PFSK-1 (cell line): ENCODE measurements around the gene MRPL17.

Source experiments
- FOXP2 ChIP-seq: optimal IDR thresholded peaks from 2 replicates; pipeline ENCODE3; 2011; ENCODE audit warnings: borderline replicate concordance, control low read depth, inconsistent platforms; ENCODE audit not compliant: insufficient read depth; ENCODE audit errors: extremely low read length, extremely low read depth
- POLR2AphosphoS5 ChIP-seq: IDR thresholded peaks from 2 replicates; pipeline ENCODE4 v1.6.1; 2012; ENCODE audit warnings: low read depth, mild to moderate bottlenecking, control low read depth, low read length, moderate library complexity
- SIN3A ChIP-seq: IDR thresholded peaks from 2 replicates; pipeline ENCODE4 v1.6.1; 2012; ENCODE audit warnings: mild to moderate bottlenecking, low read length, moderate library complexity, borderline replicate concordance; ENCODE audit not compliant: insufficient read depth
- TAF1 ChIP-seq: IDR thresholded peaks from 2 replicates; pipeline ENCODE4 v1.6.1; 2012; ENCODE audit warnings: low read length, control low read depth, borderline replicate concordance; ENCODE audit not compliant: insufficient read depth
- TF ChIP-seq, protein P1 (sequence below), 2 experiments: IDR thresholded peaks; 2 replicates each; pipeline versions ENCODE4 v1.6.1 to v1.8.0; 2011 to 2012; ENCODE audit warnings: low read depth in 2 of 2, low read length in 2 of 2, control low read depth in 1 of 2, inconsistent platforms in 1 of 2, mild to moderate bottlenecking in 1 of 2, moderate library complexity in 1 of 2; ENCODE audit not compliant: insufficient read depth in 1 of 2

MRPL17 gene

DNA sequence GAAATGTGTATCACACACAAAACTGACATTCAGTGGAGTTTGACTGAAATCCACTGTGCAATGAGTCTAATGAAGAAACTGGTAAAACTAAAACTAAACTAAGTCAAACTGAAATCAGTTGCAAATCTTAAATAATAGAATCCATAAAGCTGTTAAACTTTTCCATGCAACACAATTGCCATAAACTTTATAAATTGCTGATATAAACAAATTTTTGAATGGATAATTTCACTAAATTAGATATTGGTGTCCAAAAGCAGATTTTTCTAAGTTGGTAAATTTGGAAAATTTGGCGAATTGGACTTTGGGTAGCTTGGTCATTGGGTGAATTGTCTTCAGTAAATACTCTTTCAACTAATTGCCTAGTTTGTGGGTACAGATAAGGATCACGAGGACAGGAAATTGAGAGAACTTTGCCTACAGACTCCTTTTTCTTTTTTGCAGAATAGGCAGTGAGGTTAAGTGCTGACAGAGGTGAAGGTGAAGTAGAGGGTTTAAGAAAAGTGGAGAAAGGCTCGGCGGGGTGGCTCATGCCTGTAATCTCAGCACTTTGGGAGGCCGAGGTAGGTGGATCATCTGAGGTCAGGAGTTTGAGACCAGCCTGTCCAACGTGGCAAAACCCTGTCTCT lies 12.8 kb downstream of the MRPL17 start:
- TF ChIP-seq TAF1 = no peak
- no peak for TF ChIP-seq FOXP2
- TF ChIP-seq POLR2AphosphoS5 = no peak
- TF ChIP-seq, protein P1, sequence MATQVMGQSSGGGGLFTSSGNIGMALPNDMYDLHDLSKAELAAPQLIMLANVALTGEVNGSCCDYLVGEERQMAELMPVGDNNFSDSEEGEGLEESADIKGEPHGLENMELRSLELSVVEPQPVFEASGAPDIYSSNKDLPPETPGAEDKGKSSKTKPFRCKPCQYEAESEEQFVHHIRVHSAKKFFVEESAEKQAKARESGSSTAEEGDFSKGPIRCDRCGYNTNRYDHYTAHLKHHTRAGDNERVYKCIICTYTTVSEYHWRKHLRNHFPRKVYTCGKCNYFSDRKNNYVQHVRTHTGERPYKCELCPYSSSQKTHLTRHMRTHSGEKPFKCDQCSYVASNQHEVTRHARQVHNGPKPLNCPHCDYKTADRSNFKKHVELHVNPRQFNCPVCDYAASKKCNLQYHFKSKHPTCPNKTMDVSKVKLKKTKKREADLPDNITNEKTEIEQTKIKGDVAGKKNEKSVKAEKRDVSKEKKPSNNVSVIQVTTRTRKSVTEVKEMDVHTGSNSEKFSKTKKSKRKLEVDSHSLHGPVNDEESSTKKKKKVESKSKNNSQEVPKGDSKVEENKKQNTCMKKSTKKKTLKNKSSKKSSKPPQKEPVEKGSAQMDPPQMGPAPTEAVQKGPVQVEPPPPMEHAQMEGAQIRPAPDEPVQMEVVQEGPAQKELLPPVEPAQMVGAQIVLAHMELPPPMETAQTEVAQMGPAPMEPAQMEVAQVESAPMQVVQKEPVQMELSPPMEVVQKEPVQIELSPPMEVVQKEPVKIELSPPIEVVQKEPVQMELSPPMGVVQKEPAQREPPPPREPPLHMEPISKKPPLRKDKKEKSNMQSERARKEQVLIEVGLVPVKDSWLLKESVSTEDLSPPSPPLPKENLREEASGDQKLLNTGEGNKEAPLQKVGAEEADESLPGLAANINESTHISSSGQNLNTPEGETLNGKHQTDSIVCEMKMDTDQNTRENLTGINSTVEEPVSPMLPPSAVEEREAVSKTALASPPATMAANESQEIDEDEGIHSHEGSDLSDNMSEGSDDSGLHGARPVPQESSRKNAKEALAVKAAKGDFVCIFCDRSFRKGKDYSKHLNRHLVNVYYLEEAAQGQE (IDR thresholded peaks at IDR 0.05; ENCODE audit: insufficient read depth in 1 of 2, low read depth in 2 of 2, low read length in 2 of 2) = no peak
- no peak for TF ChIP-seq SIN3A

DNA sequence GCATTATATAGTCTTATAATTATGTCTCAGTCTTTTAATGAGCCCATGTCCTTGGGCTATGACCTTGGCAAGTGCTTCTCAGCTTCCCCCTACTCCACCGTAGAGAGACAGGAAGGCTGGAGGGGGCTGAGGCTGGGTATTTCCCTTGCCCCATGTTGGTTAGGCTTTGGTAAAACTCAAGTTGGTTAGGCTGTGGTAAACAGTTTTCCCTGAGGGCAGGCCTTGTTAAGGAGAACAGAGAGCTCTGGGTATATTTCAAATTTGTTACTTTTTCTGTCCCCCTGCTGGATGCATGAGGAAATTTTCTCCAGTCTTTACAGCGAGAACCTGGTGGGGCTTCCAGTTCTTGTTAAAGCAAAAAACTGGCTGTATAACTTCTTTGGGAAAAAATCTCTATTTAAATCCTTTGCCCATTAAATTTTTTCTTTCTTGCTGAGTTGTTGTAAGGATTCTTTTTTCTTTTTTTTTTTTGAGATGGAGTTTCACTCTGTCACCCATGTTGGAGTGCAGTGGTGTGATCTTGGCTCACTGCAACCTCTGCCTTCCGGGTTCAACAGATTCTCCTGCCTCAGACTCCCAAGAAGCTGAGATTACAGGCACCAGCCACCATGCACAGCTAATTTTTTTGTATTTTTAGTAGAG lies 15.3 kb downstream of the MRPL17 start:
- TF ChIP-seq FOXP2 (no peak), TAF1 (no peak), SIN3A (no peak), POLR2AphosphoS5 (no peak)
- TF ChIP-seq, protein P1 (IDR thresholded peaks at IDR 0.05; ENCODE audit: insufficient read depth in 1 of 2, low read depth in 2 of 2, low read length in 2 of 2) = no peak

DNA sequence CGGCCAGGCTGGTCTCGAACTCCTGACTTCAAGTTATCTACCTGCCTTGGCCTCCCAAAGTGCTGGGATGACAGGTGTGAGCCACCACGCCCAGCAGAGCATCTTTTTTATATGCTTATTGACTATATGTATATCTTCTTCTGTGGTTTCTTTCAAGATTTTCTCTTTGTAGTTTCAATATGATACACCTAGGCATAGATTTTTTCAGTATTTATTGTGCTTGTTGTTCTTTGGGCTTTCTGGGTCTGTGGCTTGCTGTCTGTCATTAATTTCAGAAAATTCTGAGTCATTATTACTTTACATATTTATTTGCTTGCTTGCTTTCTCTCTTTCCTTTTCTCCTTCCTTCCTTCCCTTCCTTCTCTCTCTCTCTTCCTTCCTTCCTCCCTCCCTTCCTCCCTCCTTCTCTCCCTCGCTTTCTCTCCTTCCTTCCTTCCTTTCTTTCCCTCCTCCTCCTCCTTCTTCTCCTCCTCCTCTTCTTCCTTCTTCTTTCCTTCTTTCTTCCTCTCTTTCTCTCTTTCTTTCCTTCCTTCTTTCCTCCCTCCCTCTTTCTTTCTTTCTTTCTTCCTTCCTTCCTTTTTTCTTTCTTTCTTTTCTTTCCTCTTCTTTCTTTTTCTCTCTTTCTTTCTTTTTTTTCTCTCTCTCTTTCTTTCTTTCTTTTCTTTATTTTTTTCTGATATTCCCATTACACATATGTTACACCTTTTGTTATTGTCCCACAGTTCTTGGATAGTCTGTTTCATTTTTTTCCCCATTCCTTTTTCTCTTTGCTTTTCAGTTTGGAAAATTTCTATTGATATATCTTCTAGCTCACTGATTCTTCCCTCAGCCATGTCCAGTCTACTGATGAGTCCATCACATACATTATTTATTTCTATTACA lies 16.6 kb downstream of the MRPL17 start:
- TF ChIP-seq POLR2AphosphoS5 (no peak), FOXP2 (no peak), SIN3A (no peak), TAF1 (no peak)
- TF ChIP-seq, protein P1 (IDR thresholded peaks at IDR 0.05; ENCODE audit: insufficient read depth in 1 of 2, low read depth in 2 of 2, low read length in 2 of 2) = no peak

DNA sequence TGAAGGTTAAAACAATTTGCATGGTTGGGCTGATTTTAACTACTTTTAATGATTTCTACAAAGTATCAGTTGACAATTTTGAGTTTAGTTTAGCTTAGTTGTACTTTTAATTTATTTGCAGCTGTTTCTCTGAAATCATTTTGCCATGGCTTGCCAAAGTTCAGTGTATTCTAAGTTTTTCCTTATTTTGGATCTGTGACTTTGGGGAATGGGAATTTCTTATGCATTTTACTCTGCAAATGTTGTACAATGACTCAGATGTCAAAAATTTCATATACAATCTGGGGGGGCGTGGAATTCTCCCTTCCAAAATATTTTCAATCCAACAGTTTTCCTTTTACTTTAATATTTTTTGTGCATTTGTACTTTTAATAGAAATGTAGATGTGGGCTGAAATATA lies 18.6 kb downstream of the MRPL17 start:
- TF ChIP-seq TAF1 (no peak), FOXP2 (no peak), POLR2AphosphoS5 (no peak), SIN3A (no peak)
- TF ChIP-seq, protein P1 (IDR thresholded peaks at IDR 0.05; ENCODE audit: insufficient read depth in 1 of 2, low read depth in 2 of 2, low read length in 2 of 2) = no peak
